Astrocyte (in vitro differentiated cells and primary cell): ENCODE measurements around the gene SSBP3. TPM values are rescaled to one million over a fixed set of nuclear protein-coding genes. Genes with fewer than 3 reads are reported as not detected.

Experiments used
- DNase-seq: peaks from one replicate; pipeline ENCODE4 v3.0.0-alpha.2; 2010; ENCODE audit warnings: low read depth
- FAIRE-seq: peaks from 2 replicates; lab custom pipeline; 2011; peaks lifted over from hg19 to GRCh38; lab: Jason Lieb, UNC
- H2AFZ ChIP-seq: 2 replicates; pipeline ENCODE4 v1.6.0; 2012; ENCODE audit warnings: low read depth, low read length, inconsistent platforms
- H3K27ac ChIP-seq: 2 replicates; pipeline ENCODE4 v1.5.1; 2011; ENCODE audit warnings: low read depth, low read length, inconsistent platforms
- H3K27me3 ChIP-seq: 2 replicates; pipeline ENCODE4 v1.6.0; 2011; ENCODE audit warnings: low read length, inconsistent platforms; ENCODE audit not compliant: insufficient read depth
- H3K36me3 ChIP-seq: 2 replicates; pipeline ENCODE4 v1.5.1; 2011; ENCODE audit warnings: low read length, inconsistent platforms; ENCODE audit not compliant: insufficient read depth
- H3K4me1 ChIP-seq: 2 replicates; pipeline ENCODE4 v1.5.1; 2011; ENCODE audit warnings: low read length, inconsistent platforms; ENCODE audit not compliant: insufficient read depth
- H3K4me2 ChIP-seq: 2 replicates; pipeline ENCODE4 v1.6.0; 2012; ENCODE audit warnings: low read length, inconsistent platforms
- H3K4me3 ChIP-seq: 2 replicates; pipeline ENCODE4 v1.5.1; 2011; ENCODE audit warnings: low read depth, mild to moderate bottlenecking, low read length, inconsistent platforms; ENCODE audit not compliant: insufficient read depth
- H3K79me2 ChIP-seq: 2 replicates; pipeline ENCODE4 v1.6.0; 2012; ENCODE audit warnings: mild to moderate bottlenecking, low read length, inconsistent platforms; ENCODE audit not compliant: insufficient read depth
- H3K9ac ChIP-seq: 2 replicates; pipeline ENCODE4 v1.6.0; 2012; ENCODE audit warnings: mild to moderate bottlenecking, low read length, inconsistent platforms
- H3K9me3 ChIP-seq: 2 replicates; pipeline ENCODE4 v1.5.1; 2012; ENCODE audit warnings: low read depth, mild to moderate bottlenecking, low read length, inconsistent platforms; ENCODE audit not compliant: insufficient read depth
- H4K20me1 ChIP-seq: 2 replicates; pipeline ENCODE4 v1.6.0; 2012; ENCODE audit warnings: low read length, inconsistent platforms; ENCODE audit not compliant: insufficient read depth
- H3K27ac Mint-ChIP-seq: one replicate; pipeline ENCODE4 v1.8.0; 2021; ENCODE audit warnings: mild to moderate bottlenecking, mixed read lengths; ENCODE audit not compliant: unreplicated experiment
- H3K27me3 Mint-ChIP-seq: one replicate; pipeline ENCODE4 v1.8.0; 2021; ENCODE audit warnings: low read depth, mixed read lengths; ENCODE audit not compliant: unreplicated experiment
- H3K36me3 Mint-ChIP-seq: one replicate; pipeline ENCODE4 v1.8.0; 2021; ENCODE audit warnings: low read depth, mixed read lengths; ENCODE audit not compliant: unreplicated experiment
- H3K4me1 Mint-ChIP-seq: one replicate; pipeline ENCODE4 v1.8.0; 2021; ENCODE audit warnings: low read depth, mixed read lengths; ENCODE audit not compliant: unreplicated experiment
- H3K4me3 Mint-ChIP-seq: one replicate; pipeline ENCODE4 v1.8.0; 2021; ENCODE audit warnings: mild to moderate bottlenecking, moderate library complexity, mixed read lengths; ENCODE audit not compliant: unreplicated experiment
- H3K9me3 Mint-ChIP-seq: one replicate; pipeline ENCODE4 v1.8.0; 2021; ENCODE audit warnings: mild to moderate bottlenecking, mixed read lengths; ENCODE audit not compliant: unreplicated experiment
- EZH2 ChIP-seq: IDR thresholded peaks from 2 replicates; pipeline ENCODE4 v1.6.1; 2012; ENCODE audit warnings: mild to moderate bottlenecking, low read length, inconsistent platforms; ENCODE audit not compliant: insufficient read depth
- total RNA-seq: library from RNA; stranded (reverse); gene quantifications from 2 replicates; pipeline ENCODE4 v1.2.1, GENCODE V29; 2021
- TF ChIP-seq, protein P1 (sequence below): IDR thresholded peaks from 2 replicates; pipeline ENCODE4 v1.5.1; 2011; ENCODE audit warnings: low read depth, mild to moderate bottlenecking, inconsistent platforms, low read length, moderate library complexity; ENCODE audit not compliant: insufficient read depth

SSBP3 gene
- total RNA-seq, 1 donor from 2014 or later = 89.8 TPM

DNA sequence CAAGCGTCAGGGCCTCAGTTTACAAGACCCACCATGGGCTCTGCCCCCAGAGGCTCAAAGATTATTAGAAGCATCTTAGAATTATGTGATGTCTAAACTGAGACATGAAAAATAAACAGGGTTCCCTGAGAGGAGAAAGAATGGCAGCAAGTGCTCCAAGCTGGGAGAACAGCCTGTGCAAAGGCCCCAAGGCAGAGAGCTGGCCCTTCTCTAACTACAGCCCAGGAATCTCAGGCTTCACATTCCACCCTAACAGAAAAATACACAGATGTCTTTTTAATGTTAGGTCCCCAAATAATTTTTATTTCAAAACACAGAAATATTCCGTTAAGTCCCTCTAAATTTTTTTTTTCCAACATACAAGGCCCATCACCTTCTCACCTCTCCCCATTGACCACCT, 21.7 kb downstream of the SSBP3 start:
- no peak overlapping the region for H3K27ac ChIP-seq
- H3K9me3 ChIP-seq = no peaks in the 10 kb centered on the region
- DNase-seq (no peak), FAIRE-seq (no peak)
- H4K20me1 ChIP-seq = peaks cover 87% of the 10 kb centered on the region
- H3K27me3 ChIP-seq = no peaks in the 10 kb centered on the region
- H3K27ac Mint-ChIP-seq = no peak overlapping the region
- no peaks in the 10 kb centered on the region for H3K27me3 Mint-ChIP-seq
- no peaks in the 10 kb centered on the region for H3K9me3 Mint-ChIP-seq
- no peak for TF ChIP-seq EZH2
- TF ChIP-seq, protein P1, sequence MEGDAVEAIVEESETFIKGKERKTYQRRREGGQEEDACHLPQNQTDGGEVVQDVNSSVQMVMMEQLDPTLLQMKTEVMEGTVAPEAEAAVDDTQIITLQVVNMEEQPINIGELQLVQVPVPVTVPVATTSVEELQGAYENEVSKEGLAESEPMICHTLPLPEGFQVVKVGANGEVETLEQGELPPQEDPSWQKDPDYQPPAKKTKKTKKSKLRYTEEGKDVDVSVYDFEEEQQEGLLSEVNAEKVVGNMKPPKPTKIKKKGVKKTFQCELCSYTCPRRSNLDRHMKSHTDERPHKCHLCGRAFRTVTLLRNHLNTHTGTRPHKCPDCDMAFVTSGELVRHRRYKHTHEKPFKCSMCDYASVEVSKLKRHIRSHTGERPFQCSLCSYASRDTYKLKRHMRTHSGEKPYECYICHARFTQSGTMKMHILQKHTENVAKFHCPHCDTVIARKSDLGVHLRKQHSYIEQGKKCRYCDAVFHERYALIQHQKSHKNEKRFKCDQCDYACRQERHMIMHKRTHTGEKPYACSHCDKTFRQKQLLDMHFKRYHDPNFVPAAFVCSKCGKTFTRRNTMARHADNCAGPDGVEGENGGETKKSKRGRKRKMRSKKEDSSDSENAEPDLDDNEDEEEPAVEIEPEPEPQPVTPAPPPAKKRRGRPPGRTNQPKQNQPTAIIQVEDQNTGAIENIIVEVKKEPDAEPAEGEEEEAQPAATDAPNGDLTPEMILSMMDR = no peak
- H3K9ac ChIP-seq = no peak overlapping the region
- H3K4me3 ChIP-seq = no peak overlapping the region
- no peak overlapping the region for H3K4me2 ChIP-seq
- peaks cover 28% of the 10 kb centered on the region for H3K36me3 Mint-ChIP-seq
- H3K36me3 ChIP-seq = no peaks in the 10 kb centered on the region
- H3K4me1 ChIP-seq = peaks cover 5% of the 10 kb centered on the region
- peaks cover 45% of the 10 kb centered on the region for H3K79me2 ChIP-seq
- no peak overlapping the region for H3K4me3 Mint-ChIP-seq
- peaks cover 20% of the 10 kb centered on the region for H3K4me1 Mint-ChIP-seq
- no peak overlapping the region for H2AFZ ChIP-seq

DNA sequence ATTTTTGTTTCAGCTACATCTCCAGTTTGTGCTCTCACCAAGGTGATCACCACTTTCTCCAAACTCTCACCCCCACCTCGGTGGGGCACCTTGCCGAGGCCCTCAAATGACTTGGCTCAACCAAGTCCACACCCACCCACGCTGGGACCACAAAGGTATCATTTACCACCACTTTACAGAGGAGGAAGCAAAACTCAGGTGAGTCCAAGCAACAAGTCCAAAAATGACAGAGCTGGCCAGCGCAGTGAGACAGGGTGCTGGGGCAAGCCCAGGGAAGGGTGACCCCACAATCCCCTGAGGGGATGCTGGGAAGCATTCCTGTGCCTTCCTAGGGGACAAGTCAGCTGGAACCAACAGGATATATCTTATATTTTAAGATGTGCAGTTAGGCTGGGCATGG, 24.7 kb downstream of the SSBP3 start:
- Histone ChIP-seq H3K27me3 (no peaks in the 10 kb centered on the region), H3K4me2 (no peak overlapping the region), H3K36me3 (no peaks in the 10 kb centered on the region), H3K4me3 (no peak overlapping the region), H3K9me3 (no peaks in the 10 kb centered on the region), H2AFZ (no peak overlapping the region), H3K9ac (no peak overlapping the region), H3K27ac (no peak overlapping the region), H3K79me2 (peaks cover 44% of the 10 kb centered on the region), H3K4me1 (peaks cover 11% of the 10 kb centered on the region), H4K20me1 (peaks cover 84% of the 10 kb centered on the region)
- H3K27me3 Mint-ChIP-seq = no peaks in the 10 kb centered on the region
- DNase-seq = no peak
- H3K36me3 Mint-ChIP-seq = peaks cover 25% of the 10 kb centered on the region
- H3K4me1 Mint-ChIP-seq = peaks cover 50% of the 10 kb centered on the region
- H3K4me3 Mint-ChIP-seq = no peak overlapping the region
- TF ChIP-seq, protein P1 = no peak
- TF ChIP-seq EZH2 = no peak
- no peak overlapping the region for H3K27ac Mint-ChIP-seq
- no peak for FAIRE-seq
- H3K9me3 Mint-ChIP-seq = no peaks in the 10 kb centered on the region

DNA sequence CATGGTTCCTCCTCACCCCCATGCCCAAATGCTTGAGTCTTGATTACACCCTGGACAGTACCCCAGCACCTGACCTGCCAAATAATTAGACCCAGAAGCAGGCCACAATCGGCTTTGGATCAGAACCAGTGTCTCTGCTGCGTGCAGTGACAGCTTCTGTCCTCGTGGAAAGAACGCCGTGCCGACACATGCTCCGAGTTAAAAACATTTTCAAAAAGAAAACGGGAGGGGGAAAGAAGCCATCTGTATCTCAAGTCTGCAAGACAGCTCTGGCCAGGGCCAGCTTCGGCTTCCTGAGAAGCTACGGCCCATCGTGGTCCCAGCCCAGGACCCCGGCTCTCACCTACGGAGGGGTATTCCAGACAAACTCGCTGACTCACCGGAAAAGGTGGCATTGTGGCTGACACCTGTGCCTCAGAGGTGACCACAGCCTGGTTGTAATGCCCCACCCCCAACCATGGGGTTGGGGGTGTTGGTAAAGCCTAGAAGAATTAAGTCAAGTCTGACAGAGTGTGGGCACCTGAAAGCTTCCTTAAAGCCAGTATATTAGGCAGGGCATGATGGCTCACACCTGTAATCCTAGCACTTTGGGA, 25.8 kb downstream of the SSBP3 start:
- H3K4me1 ChIP-seq = peaks cover 11% of the 10 kb centered on the region

More for the DNA sequence above, 25.8 kb downstream of the SSBP3 start:
- Histone ChIP-seq H3K4me2 (peak overlapping the region; percentile 38), H3K4me3 (no peak overlapping the region), H3K27me3 (no peaks in the 10 kb centered on the region), H4K20me1 (peaks cover 84% of the 10 kb centered on the region), H3K27ac (no peak overlapping the region), H3K9me3 (no peaks in the 10 kb centered on the region), H3K9ac (no peak overlapping the region), H2AFZ (no peak overlapping the region), H3K79me2 (peaks cover 48% of the 10 kb centered on the region), H3K36me3 (no peaks in the 10 kb centered on the region)
- FAIRE-seq (no peak), DNase-seq (no peak)
- Mint-ChIP-seq H3K27ac (no peak overlapping the region), H3K27me3 (no peaks in the 10 kb centered on the region), H3K9me3 (no peaks in the 10 kb centered on the region), H3K4me3 (no peak overlapping the region), H3K4me1 (peaks cover 55% of the 10 kb centered on the region), H3K36me3 (peaks cover 28% of the 10 kb centered on the region)
- TF ChIP-seq, protein P1 = no peak
- TF ChIP-seq EZH2 = no peak
